ENCODE data around the gene LHPP.
A peak's percentile ranks its signal among the peaks of the same experiment; 100 is the strongest.

LHPP gene

GRCh38 chr10:124461642-124462347 lies at the start of gene LHPP:
Gene LHPP (plus strand): TSS chr10:124461823. CDS start chr10:124461863, 40 bp downstream.
- peak within 1 kb of the TSS; percentile 74 for H3K27ac ChIP-seq
- TF ChIP-seq ZFX (IDR thresholded peaks at IDR 0.05): peak; percentile 55; the same call in 1 of the 2 replicates
- no peak; the same call in 1 of the 2 replicates for TF ChIP-seq CTCF (conservative IDR thresholded peaks at IDR 0.05)

- TF ChIP-seq CTCF (conservative IDR thresholded peaks at IDR 0.05): no peak
- TF ChIP-seq ZFX (IDR thresholded peaks at IDR 0.05): no peak
- H3K27ac ChIP-seq: no peak overlapping the region
These were observed 47.5 kb upstream of the LHPP start for GRCh38 chr10:124414076-124414475.

GRCh38 chr10:124415210-124415609 lies 46.4 kb upstream of the LHPP start:
- TF ChIP-seq CTCF (conservative IDR thresholded peaks at IDR 0.05) (no peak), ZFX (IDR thresholded peaks at IDR 0.05) (no peak)
- H3K27ac ChIP-seq: no peak overlapping the region

- no peak for TF ChIP-seq ZFX (IDR thresholded peaks at IDR 0.05)
- no peak for TF ChIP-seq CTCF (conservative IDR thresholded peaks at IDR 0.05)
- H3K27ac ChIP-seq: no peak overlapping the region
These were observed 44.9 kb upstream of the LHPP start for GRCh38 chr10:124416733-124417132.

GRCh38 chr10:124417895-124418725 lies 43.5 kb upstream of the LHPP start:
- TF ChIP-seq CTCF (conservative IDR thresholded peaks at IDR 0.05): no peak
- TF ChIP-seq ZFX (IDR thresholded peaks at IDR 0.05): peak; percentile 57; the same call in 1 of the 2 replicates
- H3K27ac ChIP-seq: peak overlapping the region; percentile 42

GRCh38 chr10:124418726-124419501 lies 42.7 kb upstream of the LHPP start, which contains the start of gene OAT:
Gene OAT (minus strand): TSS chr10:124418923. CDS start chr10:124412171, 6,752 bp downstream.
- peak within 1 kb of the TSS; percentile 42 for H3K27ac ChIP-seq
- TF ChIP-seq ZFX (IDR thresholded peaks at IDR 0.05): no peak; the same call in 1 of the 2 replicates

GRCh38 chr10:124419635-124420034 lies 42.0 kb upstream of the LHPP start:
- TF ChIP-seq ZFX (IDR thresholded peaks at IDR 0.05) (no peak), CTCF (conservative IDR thresholded peaks at IDR 0.05) (no peak)
- H3K27ac ChIP-seq: no peak overlapping the region
